HG02571 (cell line): ENCODE results near the gene CNMD.

Source experiments
- ATAC-seq: cut with Tn5 transposase; IDR thresholded peaks from one replicate; pipeline ENCODE4 v1.9.1; 2021; ENCODE audit warnings: mild to moderate bottlenecking, moderate library complexity; ENCODE audit not compliant: unreplicated experiment

Gene CNMD

DNA sequence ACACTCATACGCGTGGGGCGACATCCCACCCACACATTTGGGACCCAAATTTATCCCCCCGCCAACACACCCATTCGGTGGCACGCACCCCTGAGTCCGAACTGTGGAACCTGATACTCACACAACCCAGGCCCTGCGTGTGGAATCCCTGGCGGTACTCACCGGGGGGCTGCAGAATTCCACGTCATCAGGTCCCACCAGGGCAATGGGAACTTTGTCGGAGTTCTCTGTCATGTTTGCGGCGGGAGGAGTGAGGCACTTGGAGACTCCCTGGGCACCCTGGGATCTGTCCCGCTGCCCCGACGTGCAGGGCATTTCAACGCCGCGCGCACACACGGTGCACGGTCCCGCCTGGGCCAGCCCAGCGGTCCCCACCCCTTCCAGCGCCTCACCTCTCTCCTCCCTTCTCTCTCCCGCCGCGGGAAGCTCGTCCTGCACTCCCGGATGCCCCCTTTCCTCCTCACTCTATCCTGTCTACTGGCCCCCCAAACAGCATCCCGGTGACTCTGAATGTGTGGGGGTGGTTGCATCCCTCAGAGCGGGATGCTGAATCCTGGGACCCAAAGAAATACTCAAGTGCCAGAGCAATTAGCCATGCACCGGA lies at the start of gene CNMD:
TSS of gene CNMD (minus strand) at position 353 of the 604 bp plus-strand sequence. CDS start at position 234, 119 bp downstream.
- ATAC-seq: no peak

GRCh38 chr13:52788011-52788410 lies 48.4 kb upstream of the CNMD start:
- ATAC-seq: no peak

- ATAC-seq: no peak
Observed at GRCh38 chr13:52787235-52787634, 47.6 kb upstream of the CNMD start.

GRCh38 chr13:52786766-52787165 lies 47.1 kb upstream of the CNMD start:
- no peak for ATAC-seq

- no peak for ATAC-seq
Observed at GRCh38 chr13:52785739-52786138, 46.1 kb upstream of the CNMD start.

DNA sequence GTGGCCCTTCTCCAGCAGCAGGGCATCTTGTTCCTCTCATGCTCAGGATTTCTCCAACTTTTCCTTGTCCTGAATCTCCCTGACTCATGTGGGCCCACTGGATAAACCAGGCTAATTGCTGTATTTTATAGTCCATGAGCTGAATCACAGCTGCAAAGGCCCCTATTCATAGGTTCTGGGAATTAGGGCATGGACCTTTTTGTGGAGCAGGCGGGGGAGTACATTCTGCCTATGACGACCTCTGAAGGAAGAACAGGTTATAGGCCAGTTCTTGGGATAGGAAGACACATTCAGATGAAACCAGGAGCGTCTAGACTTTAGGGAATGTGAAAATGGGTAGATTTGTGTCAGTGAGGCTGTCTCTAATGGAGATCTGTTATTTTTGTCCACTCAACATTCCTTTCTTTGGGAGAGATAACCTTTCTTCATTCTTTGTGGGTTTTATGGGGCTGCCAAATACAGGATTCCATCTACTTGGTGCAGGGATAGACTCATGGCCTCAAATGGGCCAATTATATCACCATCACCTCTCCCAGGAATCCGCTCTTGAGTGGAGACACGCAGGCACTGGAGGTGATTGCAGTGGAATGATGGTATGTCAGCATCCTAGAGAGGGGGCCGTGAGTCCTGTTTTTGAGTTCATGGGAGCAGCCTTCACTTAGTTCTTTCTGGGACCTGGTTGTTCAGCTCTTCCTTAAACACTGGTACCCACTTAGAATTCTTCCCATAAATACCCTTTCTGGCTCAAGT lies 45.1 kb upstream of the CNMD start:
- no peak for ATAC-seq

- ATAC-seq: no peak
Observed at GRCh38 chr13:52783943-52784342, 44.3 kb upstream of the CNMD start.

- ATAC-seq: no peak
Observed at GRCh38 chr13:52782471-52783448, 43.1 kb upstream of the CNMD start.

DNA sequence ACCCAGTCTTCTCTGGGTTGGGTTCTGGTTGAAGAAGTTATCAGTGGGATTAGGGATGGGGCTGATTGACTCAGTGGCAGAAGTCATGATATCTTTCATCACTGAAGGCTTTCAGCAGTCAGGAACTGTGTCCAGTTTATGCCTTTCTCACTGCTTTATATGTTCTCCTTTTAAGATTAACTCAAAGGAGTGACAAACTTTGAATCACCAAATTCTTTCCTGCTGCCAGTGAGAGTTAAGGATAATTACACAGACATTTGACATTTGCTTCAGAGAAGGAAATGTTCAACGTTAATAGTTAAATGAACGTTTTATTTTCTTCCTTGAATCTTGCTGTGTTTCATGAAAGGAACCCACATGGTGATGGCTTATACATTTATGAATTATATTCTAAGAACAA lies 41.0 kb upstream of the CNMD start:
- ATAC-seq: no peak

GRCh38 chr13:52780092-52780491 lies 40.5 kb upstream of the CNMD start:
- ATAC-seq: no peak

DNA sequence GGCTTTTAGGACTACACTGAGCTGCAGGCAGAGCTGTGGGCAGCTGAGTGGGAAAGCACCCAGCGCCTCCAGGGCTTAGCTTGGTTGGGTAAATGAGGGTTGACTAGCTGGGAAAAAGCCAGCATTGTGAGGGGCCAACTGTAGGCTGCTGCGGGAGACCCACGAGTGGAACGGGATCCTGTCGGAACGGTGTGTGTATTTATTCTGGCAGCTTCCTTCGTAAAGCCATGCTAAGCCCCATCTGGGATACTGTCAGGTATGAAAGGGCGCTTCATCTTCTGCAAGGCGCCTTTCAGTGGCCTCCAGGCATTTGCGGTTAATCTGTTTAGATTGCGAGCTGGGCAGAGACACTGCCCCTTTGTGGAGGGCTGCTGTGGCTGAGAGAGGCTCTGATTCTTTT lies 39.5 kb upstream of the CNMD start:
- ATAC-seq: no peak

DNA sequence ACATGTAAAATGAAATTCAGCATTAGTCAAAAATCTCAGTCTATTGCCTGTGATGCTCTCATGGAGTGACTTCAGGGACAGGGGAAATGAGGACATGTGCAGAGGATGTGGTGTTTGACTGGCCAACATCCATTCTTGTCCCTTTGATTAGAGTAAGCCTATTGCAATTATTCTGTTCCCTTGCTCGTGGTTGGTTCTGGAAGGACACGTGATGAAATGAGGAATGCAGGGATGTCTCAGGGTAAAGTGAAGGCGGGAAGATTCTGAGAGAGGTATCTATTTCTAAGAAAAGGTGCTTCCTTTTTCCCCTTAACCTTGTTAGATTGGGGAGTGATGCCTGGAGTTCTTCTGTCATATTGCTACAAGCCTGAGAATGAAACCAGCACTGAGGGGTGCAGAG lies 37.1 kb upstream of the CNMD start:
- ATAC-seq: no peak

- ATAC-seq: no peak
Observed at GRCh38 chr13:52775511-52775910, 35.9 kb upstream of the CNMD start.

GRCh38 chr13:52767949-52768516 lies 28.4 kb upstream of the CNMD start:
- no peak for ATAC-seq

DNA sequence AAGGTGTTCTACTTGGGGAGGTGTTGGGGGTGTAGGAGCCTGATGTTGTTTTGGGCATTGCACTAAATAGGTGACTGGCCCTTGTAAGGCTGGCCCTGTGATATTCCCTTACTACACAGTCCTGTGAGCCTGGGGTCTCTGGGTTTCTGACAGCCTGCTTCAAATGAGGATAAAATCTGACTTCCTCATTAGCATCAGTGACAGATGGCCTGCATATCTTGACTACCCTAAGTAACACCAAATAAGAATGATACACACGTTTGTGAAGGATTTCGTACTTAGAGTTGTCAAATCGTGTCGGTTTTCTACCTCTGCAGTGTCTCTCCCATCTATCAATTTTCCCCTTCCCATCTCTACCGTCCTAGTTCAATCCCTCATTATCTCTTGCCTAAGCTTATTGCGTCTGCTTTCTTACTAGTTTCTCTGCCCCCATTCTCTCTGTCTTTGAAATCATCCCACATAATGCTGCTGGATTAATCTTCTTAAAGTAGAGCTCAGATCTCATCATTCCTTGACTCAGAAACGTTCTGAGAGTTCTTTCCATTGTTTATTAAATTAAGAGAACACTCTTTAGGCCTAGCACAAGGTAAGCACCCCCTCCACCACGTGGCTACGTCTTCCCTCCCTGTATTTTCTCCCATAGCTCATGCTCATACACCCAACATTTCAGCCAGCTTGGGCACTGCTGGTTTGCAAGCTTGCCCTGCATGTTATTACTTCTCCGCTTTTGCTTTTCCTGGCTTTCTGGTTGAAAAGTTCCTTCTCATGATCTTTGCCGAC lies 26.2 kb upstream of the CNMD start:
- no peak for ATAC-seq

DNA sequence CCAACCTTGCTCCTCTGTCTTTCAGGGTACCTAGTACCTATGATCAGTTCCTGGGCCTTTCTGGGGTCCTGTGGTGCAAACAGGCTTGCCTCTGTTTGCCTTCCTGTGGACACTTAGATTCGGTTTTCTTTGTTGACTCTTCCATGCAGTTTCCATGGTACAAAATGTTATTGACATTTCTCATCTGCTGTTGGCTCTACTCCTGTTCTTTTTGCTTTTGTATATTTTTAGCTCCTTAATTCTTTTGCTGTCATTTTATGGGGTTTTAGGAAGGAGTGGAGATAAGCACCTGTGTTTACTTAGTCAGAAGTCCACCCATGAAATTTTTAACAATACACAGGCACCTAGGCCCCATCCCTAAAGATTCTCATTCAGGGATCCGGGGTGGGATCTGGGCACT lies 20.5 kb upstream of the CNMD start:
- ATAC-seq: no peak

GRCh38 chr13:52758114-52758513 lies 18.5 kb upstream of the CNMD start:
- ATAC-seq: no peak

DNA sequence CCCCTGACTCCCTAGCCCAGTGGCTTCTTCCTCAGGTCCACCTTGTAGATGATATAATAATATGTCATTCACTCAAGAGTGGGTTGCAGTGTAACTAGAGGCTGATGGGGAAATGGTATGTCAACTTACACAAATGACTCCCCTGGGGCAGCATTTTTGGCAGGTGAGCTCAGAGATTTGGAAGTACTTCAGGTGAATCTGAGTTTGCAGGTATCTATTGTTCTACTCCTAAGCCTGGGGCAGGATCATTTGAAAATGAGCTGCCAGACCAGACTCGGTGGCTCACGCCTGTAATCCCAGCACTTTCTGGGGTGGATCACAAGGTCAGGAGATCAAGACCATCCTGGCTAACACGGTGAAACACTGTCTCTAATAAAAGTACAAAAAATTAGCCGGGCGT lies 11.6 kb upstream of the CNMD start:
- no peak for ATAC-seq

GRCh38 chr13:52750713-52751112 lies 11.1 kb upstream of the CNMD start:
- ATAC-seq: no peak

GRCh38 chr13:52749419-52749818 lies 9.8 kb upstream of the CNMD start:
- ATAC-seq: no peak
